NCI-H1436 (cell line): Measurements from ENCODE around the gene CDCP1.
A peak's percentile ranks its signal among the peaks of the same experiment; 100 is the strongest.
"Not testable (repeated sequence)": the region's sequence is repeated elsewhere in the genome, so short reads cannot be mapped to it uniquely, and the experiment has no call there.

ENCODE experiments used
- DNase-seq: peaks from one replicate; lab custom pipeline; 2025; lab: John Stamatoyannopoulos, UW

Gene CDCP1

GRCh38 chr3:45055411-45056143 lies 90.6 kb downstream of the CDCP1 start:
- DNase-seq: no peak

DNA sequence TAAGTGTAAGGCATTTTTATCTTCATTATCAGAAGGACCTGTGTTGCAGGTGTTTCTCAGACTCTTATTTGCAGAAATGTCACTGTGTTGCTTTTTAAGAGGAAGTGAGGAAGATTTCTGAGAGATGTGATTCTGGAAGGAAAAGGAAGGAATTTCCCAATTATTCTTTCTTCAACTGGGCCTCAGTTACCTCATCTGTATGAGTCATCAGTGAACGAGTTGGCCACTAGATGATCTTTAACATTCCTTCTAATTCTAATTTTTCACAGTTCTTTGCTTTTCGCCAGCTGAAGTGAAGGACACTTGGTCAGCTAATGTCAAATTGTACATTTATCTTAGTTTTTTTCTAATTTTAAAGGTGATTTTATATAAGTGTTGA lies 91.2 kb downstream of the CDCP1 start:
- no peak for DNase-seq

- DNase-seq: no peak
Observed at GRCh38 chr3:45054196-45054857, 91.9 kb downstream of the CDCP1 start.

- not testable (repeated sequence) for DNase-seq
Observed at GRCh38 chr3:45053805-45054195, 92.4 kb downstream of the CDCP1 start.

DNA sequence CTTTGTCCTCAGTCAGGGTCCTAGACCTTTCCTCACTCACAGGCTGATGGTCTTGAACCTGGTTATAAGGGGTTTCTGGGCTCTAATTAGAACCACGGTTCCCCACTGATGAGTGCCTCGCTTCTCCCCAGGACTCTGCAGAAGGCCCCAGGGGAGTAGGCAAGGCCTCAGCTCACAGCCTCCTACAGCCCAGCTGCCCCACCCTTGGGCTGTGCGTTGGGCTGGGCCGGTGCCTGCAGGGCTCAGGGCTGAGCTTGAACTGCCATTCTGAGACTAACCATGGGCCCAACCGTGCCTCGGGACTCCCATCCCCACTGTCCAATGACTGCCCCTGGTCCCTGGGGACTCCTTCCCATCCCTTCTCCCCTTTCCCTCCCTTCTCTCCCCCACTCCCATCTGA lies 94.5 kb downstream of the CDCP1 start:
- DNase-seq: no peak

DNA sequence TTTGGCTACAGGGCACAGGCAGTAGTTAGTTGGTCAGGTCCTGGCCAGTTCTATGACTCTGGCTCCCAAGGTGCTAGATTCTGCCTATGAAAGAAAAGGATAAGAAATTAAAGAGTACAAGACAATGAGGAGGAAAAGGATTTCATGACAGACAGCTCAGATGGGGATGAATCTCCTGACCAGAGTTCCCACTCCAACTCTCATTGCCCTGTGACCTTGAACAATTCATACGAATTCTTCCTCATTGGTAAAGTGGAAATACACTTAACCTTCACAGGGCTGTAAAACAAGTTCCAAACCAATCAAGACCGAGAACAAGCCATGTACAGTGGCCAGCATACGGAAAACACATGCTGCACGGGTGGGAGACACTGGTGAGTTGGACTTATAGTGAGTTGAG lies 96.4 kb downstream of the CDCP1 start:
- no peak for DNase-seq

- DNase-seq: no peak
Observed at GRCh38 chr3:45048244-45048643, 97.9 kb downstream of the CDCP1 start.

- DNase-seq: no peak
Observed at GRCh38 chr3:45043728-45044299, 102.4 kb downstream of the CDCP1 start.

DNA sequence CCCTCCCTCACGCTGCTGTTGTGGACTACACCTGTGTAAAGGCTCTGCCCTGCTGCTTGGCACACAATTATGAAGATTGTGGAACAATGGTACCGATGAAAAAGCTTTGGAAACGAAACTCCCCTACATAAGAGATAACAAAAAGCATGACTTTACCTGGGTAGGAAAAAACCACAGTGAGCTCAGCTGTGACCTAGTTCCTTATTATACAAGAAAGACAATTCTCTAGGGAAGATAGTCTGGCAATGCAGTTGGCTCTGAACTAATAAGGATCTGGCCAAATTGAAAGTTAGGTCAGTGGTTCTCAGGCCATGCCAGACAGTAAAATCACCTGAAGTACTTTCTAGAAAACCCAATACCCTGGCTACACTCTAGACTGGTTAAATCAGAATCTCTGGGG lies 104.0 kb downstream of the CDCP1 start:
- DNase-seq: no peak

- DNase-seq: no peak
Observed at GRCh38 chr3:45041666-45042065, 104.5 kb downstream of the CDCP1 start.

DNA sequence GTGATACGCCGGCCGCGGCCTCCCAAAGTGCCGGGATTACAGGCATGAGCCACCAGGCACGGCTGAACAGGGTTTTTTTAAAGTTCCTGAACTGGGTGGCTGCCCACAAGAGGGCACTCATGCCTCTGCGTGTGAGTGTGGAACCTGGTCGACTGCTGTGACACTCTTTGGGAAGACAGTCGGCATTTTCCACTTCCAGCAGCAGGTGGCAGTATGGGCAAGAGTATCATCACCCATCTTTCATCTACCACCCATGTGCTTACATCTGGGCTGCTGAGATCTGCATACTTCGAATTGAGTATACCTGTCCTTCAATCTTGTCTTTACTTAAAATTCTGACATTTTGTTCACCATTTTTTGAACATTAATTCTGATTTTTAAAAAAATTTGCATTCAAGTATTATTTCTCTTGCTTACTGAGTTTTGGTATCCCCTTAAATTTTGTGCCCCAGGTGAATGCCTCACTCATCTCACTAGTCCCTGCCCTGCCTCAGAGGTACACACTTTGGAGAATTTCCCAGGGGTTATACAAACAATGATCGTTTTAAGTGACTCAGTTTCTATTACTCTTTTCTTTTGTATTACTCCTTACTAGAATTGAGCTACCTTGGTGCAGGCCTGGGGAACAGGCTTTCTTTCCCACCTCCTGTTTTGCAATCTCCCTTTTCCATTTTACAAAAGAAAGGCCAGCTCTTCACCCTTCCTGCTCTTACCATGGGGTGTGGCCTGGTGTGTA lies 108.3 kb downstream of the CDCP1 start:
- peak; percentile 67 for DNase-seq

GRCh38 chr3:45035441-45036301 lies 110.5 kb downstream of the CDCP1 start:
- no peak for DNase-seq

DNA sequence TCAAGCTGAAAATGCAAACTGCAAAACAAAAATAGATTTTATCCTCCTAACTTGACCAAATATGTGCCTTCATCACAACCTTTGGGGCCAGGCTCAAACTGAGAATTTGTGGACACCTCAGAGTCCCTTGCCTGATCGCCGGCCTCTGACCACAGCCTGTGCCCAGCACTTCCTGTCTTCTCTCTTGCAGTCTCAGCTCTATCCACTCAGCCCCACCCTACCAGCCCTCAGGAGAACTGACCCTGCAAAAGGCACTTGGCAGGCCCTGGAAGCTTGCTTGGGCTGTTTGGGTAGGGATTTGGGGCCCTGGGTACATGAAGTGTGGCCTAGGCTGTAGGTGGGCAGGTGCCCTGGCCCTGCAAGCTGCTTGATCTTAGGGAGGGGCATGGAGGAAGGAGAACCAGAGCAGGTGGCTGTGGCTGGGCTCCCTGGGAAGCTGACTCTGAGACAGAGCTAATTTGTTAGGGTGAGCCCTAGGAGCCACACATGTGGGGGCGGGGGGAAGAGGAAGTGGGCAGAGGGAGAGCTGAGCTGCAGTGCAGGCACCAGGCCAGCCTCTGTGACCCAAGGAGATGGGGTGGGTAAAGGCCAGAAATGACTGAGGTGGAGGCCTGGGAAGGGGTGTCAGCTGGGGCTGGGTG lies 111.4 kb downstream of the CDCP1 start:
- DNase-seq: no peak

- no peak for DNase-seq
Observed at GRCh38 chr3:45033791-45034190, 112.4 kb downstream of the CDCP1 start.
